Body of pancreas (tissue), 4 donors: ENCODE results near the gene HS6ST2. TPM values are rescaled to one million over a fixed set of nuclear protein-coding genes. Genes with fewer than 3 reads are reported as not detected.
"Not testable (repeated sequence)": the region's sequence is repeated elsewhere in the genome, so short reads cannot be mapped to it uniquely, and the experiment has no call there.

Experiments used
- ATAC-seq: fragments of 150-250 bp; one replicate; pipeline ENCODE4 v1.9.1; 2016
- DNase-seq, 4 donors: peaks; one replicate each; pipeline ENCODE4 v3.0.0-alpha.2; 2019
- H3K27ac ChIP-seq, 4 donors: fragments of 200-600 bp; sonication (generic); 1 replicate in 3 of 4; 2 replicates in 1 of 4; pipeline versions ENCODE4 v1.5.1 to v1.6.1; 2016 to 2019; ENCODE audit warnings: mild to moderate bottlenecking in 1 of 4, mixed read lengths in 1 of 4, moderate library complexity in 1 of 4
- H3K27me3 ChIP-seq, 2 donors: fragments of 200-600 bp; sonication (generic); one replicate each; pipeline ENCODE4 v1.6.0; 2016; ENCODE audit warnings: mild to moderate bottlenecking in 1 of 2
- H3K36me3 ChIP-seq, 2 donors: fragments of 200-600 bp; sonication (generic); replicated peaks in 1 of 2; 2 replicates each; pipeline ENCODE4 v1.5.1; 2016; ENCODE audit warnings: low read depth in 2 of 2; ENCODE audit not compliant: insufficient read depth in 1 of 2
- H3K4me1 ChIP-seq: fragments of 200-600 bp; sonication (generic); one replicate; pipeline ENCODE4 v1.6.0; 2016
- H3K4me3 ChIP-seq, 2 donors: fragments of 200-600 bp; sonication (generic); 1 replicate in 1 of 2; 2 replicates in 1 of 2; pipeline ENCODE4 v1.5.1; 2016 to 2019
- H3K9me3 ChIP-seq, 3 donors: fragments of 200-600 bp; sonication (generic); 1 replicate in 2 of 3; 2 replicates in 1 of 3; pipeline ENCODE4 v1.5.1; 2016
- CTCF ChIP-seq, 7 experiments: fragments of 450-650 bp in 4 of 7; fragments of 200-600 bp in 3 of 7; sonication (generic) in 3 of 7; IDR thresholded peaks; one replicate each; pipeline ENCODE4 v1.5.1; 2016 to 2019; ENCODE audit warnings: antibody characterized with exemption in 7 of 7
- POLR2A ChIP-seq, 3 donors: fragments of 450-650 bp; IDR thresholded peaks; one replicate each; pipeline ENCODE4 v1.6.1; 2016; ENCODE audit warnings: antibody characterized with exemption in 3 of 3, mild to moderate bottlenecking in 2 of 3
- WGBS, 2 donors: methylation state at CpG; one replicate each; pipeline ENCODE4 v1.1.5; 2017; 5-methylcytosine and 5-hydroxymethylcytosine counted together
- intact Hi-C: fragments of 100-400 bp; cut with DNase I; formaldehyde crosslinking; loops from one replicate; pipeline ENCODE4 v1.15.1; 2023
- total RNA-seq, 2 donors: library from RNA; depleted of rRNA; stranded (reverse); fragments of >200 nt; gene quantifications; one replicate each; pipeline ENCODE4 v1.1.0, GENCODE V29; 2016

HS6ST2 gene
- total RNA-seq, 2 donors from 2014 or later, result 2.6 to 5.3 TPM

- 94 to 100% methylated on average over 1 to 2 of the region's 2 CpGs for WGBS, 2 donors
These were observed 32.4 kb upstream of the HS6ST2 start for GRCh38 chrX:132990835-132991234.

GRCh38 chrX:132986556-132986955 is 28.1 kb upstream of the HS6ST2 start:
- ATAC-seq, result no peak
- intact Hi-C loops, result no loop called here
- no peaks in the 10 kb centered on the region for H3K27me3 ChIP-seq

More at GRCh38 chrX:132990835-132991234, 32.4 kb upstream of the HS6ST2 start:
- no peak for TF ChIP-seq CTCF (IDR thresholded peaks at IDR 0.05)
- no peak for TF ChIP-seq POLR2A (IDR thresholded peaks at IDR 0.05)
- no peak overlapping the region for H3K4me3 ChIP-seq
- no peaks in the 10 kb centered on the region for H3K36me3 ChIP-seq
- H3K27ac ChIP-seq, result no peak overlapping the region
- no peaks in the 10 kb centered on the region for H3K4me1 ChIP-seq
- no peak for DNase-seq
- H3K9me3 ChIP-seq, result no peaks in the 10 kb centered on the region
- no peak for ATAC-seq
- H3K27me3 ChIP-seq, result no peaks in the 10 kb centered on the region
- intact Hi-C loops, result no loop called here

GRCh38 chrX:132984058-132984650 is 25.7 kb upstream of the HS6ST2 start:
- Histone ChIP-seq H3K27ac (no peak overlapping the region), H3K36me3 (no peaks in the 10 kb centered on the region), H3K4me3 (no peak overlapping the region), H3K4me1 (no peaks in the 10 kb centered on the region), H3K9me3 (no peaks in the 10 kb centered on the region), H3K27me3 (no peaks in the 10 kb centered on the region)
- intact Hi-C loops, result no loop called here
- TF ChIP-seq POLR2A (IDR thresholded peaks at IDR 0.05) (no peak), CTCF (IDR thresholded peaks at IDR 0.05) (no peak)
- ATAC-seq, result no peak
- DNase-seq, result no peak
- 67 to 71% methylated on average over 4 to 7 of the region's 7 CpGs for WGBS, 2 donors

More at GRCh38 chrX:132986556-132986955, 28.1 kb upstream of the HS6ST2 start:
- H3K27ac ChIP-seq, result no peak overlapping the region
- no peaks in the 10 kb centered on the region for H3K4me1 ChIP-seq
- no peaks in the 10 kb centered on the region for H3K36me3 ChIP-seq
- no peak overlapping the region for H3K4me3 ChIP-seq
- H3K9me3 ChIP-seq, result no peaks in the 10 kb centered on the region
- no peak for DNase-seq
- TF ChIP-seq POLR2A (IDR thresholded peaks at IDR 0.05) (no peak), CTCF (IDR thresholded peaks at IDR 0.05) (no peak)

- no peaks in the 10 kb centered on the region for H3K4me1 ChIP-seq
- H3K4me3 ChIP-seq, result no peak overlapping the region
- no peak overlapping the region for H3K27ac ChIP-seq
- WGBS, 2 donors, result 39 to 46% methylated on average over 2 of the region's 2 CpGs
- H3K9me3 ChIP-seq, result no peaks in the 10 kb centered on the region
- ATAC-seq (no peak), DNase-seq (no peak)
- intact Hi-C loops, result no loop called here
- H3K27me3 ChIP-seq, result no peaks in the 10 kb centered on the region
- TF ChIP-seq CTCF (IDR thresholded peaks at IDR 0.05) (no peak), POLR2A (IDR thresholded peaks at IDR 0.05) (no peak)
- no peaks in the 10 kb centered on the region for H3K36me3 ChIP-seq
These were observed 25.1 kb upstream of the HS6ST2 start for GRCh38 chrX:132983496-132983895.

- H3K27ac ChIP-seq, H3K4me3 ChIP-seq, H3K36me3 ChIP-seq, H3K4me1 ChIP-seq, H3K9me3 ChIP-seq, DNase-seq, ATAC-seq, H3K27me3 ChIP-seq, intact Hi-C loops: not testable (repeated sequence)
- 94 to 97% methylated on average over 2 of the region's 2 CpGs for WGBS, 2 donors
These were observed 21.6 kb upstream of the HS6ST2 start for GRCh38 chrX:132980035-132980434.
